ENCODE data around the gene MYO1H.

MYO1H gene

GRCh38 chr12:109493938-109494337 lies 146.2 kb downstream of the MYO1H start:
- FAIRE-seq: no peak

GRCh38 chr12:109494348-109494881 lies 146.7 kb downstream of the MYO1H start:
- no peak for FAIRE-seq

GRCh38 chr12:109495012-109495411 lies 147.3 kb downstream of the MYO1H start:
- no peak for FAIRE-seq

- FAIRE-seq: no peak
Measured at GRCh38 chr12:109496306-109496705, 148.6 kb downstream of the MYO1H start.

GRCh38 chr12:109497675-109498074 lies 150.0 kb downstream of the MYO1H start:
- FAIRE-seq: no peak
